ENCODE measurements around the gene HEXIM1. TPM values are rescaled to one million over a fixed set of nuclear protein-coding genes. Genes with fewer than 3 reads are reported as not detected.

The HEXIM1 gene
- total and polyA plus RNA-seq, 10 donors, result 12.9 to 43.1 (median 26.7) TPM

- Histone ChIP-seq H3K9me3 (no peaks in the 10 kb centered on the region), H3K36me3 (peaks cover 0 to 9% (median 0%) of the 10 kb centered on the region in 6 donors), H3K4me1 (peaks cover 30 to 90% (median 55%) of the 10 kb centered on the region in 6 donors), H3K4me3 (peak overlapping the region; percentile 65 to 88 (median 72)), H3K27ac (peak overlapping the region; percentile 84 to 100 (median 99)), H3K27me3 (replicated peaks in 1 of 7) (no peaks in the 10 kb centered on the region)
- 1 to 2% (median 2%) methylated on average over 49 to 56 of the region's 56 CpGs for WGBS, 5 donors
- intact Hi-C loops (cut with DNase I; ENCODE audit: low total_unique reads), result no loop called here
- DNase-seq, result peak; percentile 90
- TF ChIP-seq CTCF (IDR thresholded peaks at IDR 0.05 in 8 of 11, conservative IDR thresholded peaks at IDR 0.05 in 3 of 11) (no peak), POLR2A (IDR thresholded peaks at IDR 0.05) (no peak), POLR2AphosphoS5 (IDR thresholded peaks at IDR 0.05) (peak; percentile 71 to 79 (median 73))
These were observed 1.7 kb downstream of the HEXIM1 start for GRCh38 chr17:45149669-45150664.

- H3K9me3 ChIP-seq, result no peaks in the 10 kb centered on the region
- H3K4me3 ChIP-seq, result peak overlapping the region in 7 of 8 donors; percentile 2 to 88 (median 71)
- H3K27me3 ChIP-seq (replicated peaks in 1 of 7), result no peaks in the 10 kb centered on the region
- peak overlapping the region; percentile 36 to 99 (median 96) for H3K27ac ChIP-seq
- TF ChIP-seq POLR2A (IDR thresholded peaks at IDR 0.05) (no peak), POLR2AphosphoS5 (IDR thresholded peaks at IDR 0.05) (no peak), CTCF (IDR thresholded peaks at IDR 0.05 in 8 of 11, conservative IDR thresholded peaks at IDR 0.05 in 3 of 11) (no peak)
- H3K4me1 ChIP-seq, result peaks cover 27 to 90% (median 50%) of the 10 kb centered on the region in 6 donors
- DNase-seq, result no peak
- WGBS, 5 donors, result 32 to 61% (median 47%) methylated on average over 8 of the region's 8 CpGs
- intact Hi-C loops (cut with DNase I; ENCODE audit: low total_unique reads), result no loop called here
- H3K36me3 ChIP-seq, result peaks cover 0 to 14% (median 0%) of the 10 kb centered on the region in 6 donors
These were observed 2.9 kb downstream of the HEXIM1 start for GRCh38 chr17:45150911-45151809.

- Histone ChIP-seq H3K4me1 (peaks cover 46 to 100% (median 63%) of the 10 kb centered on the region in 6 donors), H3K36me3 (peaks cover 0 to 41% (median 0%) of the 10 kb centered on the region in 6 donors), H3K27ac (peak overlapping the region in 4 of 8 donors; percentile 3 to 48 (median 36)), H3K27me3 (replicated peaks in 1 of 7) (no peaks in the 10 kb centered on the region), H3K4me3 (no peak overlapping the region), H3K9me3 (no peaks in the 10 kb centered on the region)
- no peak for TF ChIP-seq POLR2A (IDR thresholded peaks at IDR 0.05)
- TF ChIP-seq POLR2AphosphoS5 (IDR thresholded peaks at IDR 0.05), result no peak
- TF ChIP-seq CTCF (IDR thresholded peaks at IDR 0.05 in 8 of 11, conservative IDR thresholded peaks at IDR 0.05 in 3 of 11), result no peak
- no peak for DNase-seq
- 92 to 93% (median 92%) methylated on average over 4 of the region's 4 CpGs for WGBS, 5 donors
- intact Hi-C loops (cut with DNase I; ENCODE audit: low total_unique reads), result no loop called here
These were observed 6.8 kb downstream of the HEXIM1 start for GRCh38 chr17:45155029-45155428.
